PC-3 (cell line): ENCODE data around the gene ADRM1. TPM values are rescaled to one million over a fixed set of nuclear protein-coding genes. Genes with fewer than 3 reads are reported as not detected.

ENCODE experiments used
- ATAC-seq: fragments of 200-7000 bp; cut with Tn5 transposase; 2 replicates; pipeline ENCODE4 v1.9.1; 2020; ENCODE audit warnings: mild to moderate bottlenecking, moderate library complexity
- BruUV-seq: library from RNA; stranded (reverse); fragments of 400-500 nt; replicated peaks from 2 replicates; lab custom pipeline; 2021; lab: Mats Ljungman, UMichigan
- CTCF ChIA-PET: fragments of 300-600 bp; sonication (Branson Sonifier 250); formaldehyde crosslinking; loops from one replicate; lab custom pipeline; 2022; ENCODE audit warnings: antibody characterized with exemption; lab: Charles Lee
- POLR2A ChIA-PET: fragments of 300-600 bp; sonication (Branson Sonifier 250); formaldehyde crosslinking; loops from one replicate; lab custom pipeline; 2022; ENCODE audit warnings: antibody characterized with exemption; ENCODE audit not compliant: unreplicated experiment; lab: Charles Lee
- DNase-seq: peaks from one replicate; pipeline ENCODE4 v3.0.0-alpha.2; 2015
- H2AFZ ChIP-seq: fragments of 300-600 bp; sonication (generic); 2 replicates; pipeline ENCODE4 v1.6.0; 2016; ENCODE audit warnings: antibody characterized with exemption, low read length
- H3F3A ChIP-seq: fragments of 300-600 bp; sonication (generic); one replicate; pipeline ENCODE4 v1.6.0; 2017; ENCODE audit warnings: antibody characterized with exemption, low read length, control low read depth, mild to moderate bottlenecking; ENCODE audit not compliant: unreplicated experiment
- H3K27ac ChIP-seq: fragments of 300-600 bp; sonication (generic); 2 replicates; pipeline ENCODE4 v1.5.1; 2016; ENCODE audit warnings: mild to moderate bottlenecking, low read length
- H3K27me3 ChIP-seq: fragments of 300-600 bp; sonication (generic); 2 replicates; pipeline ENCODE4 v1.6.1; 2016; ENCODE audit warnings: low read length, mixed read lengths
- H3K36me3 ChIP-seq: fragments of 300-600 bp; sonication (generic); 2 replicates; pipeline ENCODE4 v1.6.1; 2016; ENCODE audit warnings: low read depth, mixed run types, low read length, mixed read lengths
- H3K4me1 ChIP-seq: fragments of 300-600 bp; sonication (generic); 2 replicates; pipeline ENCODE4 v1.5.1; 2016; ENCODE audit warnings: low read length; ENCODE audit not compliant: insufficient read depth
- H3K4me2 ChIP-seq: fragments of 300-600 bp; sonication (generic); 2 replicates; pipeline ENCODE4 v1.6.0; 2016; ENCODE audit warnings: low read length
- H3K4me3 ChIP-seq: fragments of 300-600 bp; sonication (generic); 2 replicates; pipeline ENCODE4 v1.5.1; 2016; ENCODE audit warnings: mild to moderate bottlenecking, low read length, mixed read lengths
- H3K79me2 ChIP-seq: fragments of 300-600 bp; sonication (generic); 2 replicates; pipeline ENCODE4 v1.6.1; 2017; ENCODE audit warnings: low read length, mixed read lengths
- H3K9ac ChIP-seq: fragments of 300-600 bp; sonication (generic); 2 replicates; pipeline ENCODE4 v1.6.0; 2016; ENCODE audit warnings: mild to moderate bottlenecking, low read length
- H3K9me2 ChIP-seq: fragments of 300-600 bp; sonication (generic); replicated peaks from 2 replicates; pipeline ENCODE4 v1.6.1; 2016; ENCODE audit warnings: mixed run types, low read length, mixed read lengths
- H3K9me3 ChIP-seq: fragments of 300-600 bp; sonication (generic); 2 replicates; pipeline ENCODE4 v1.6.1; 2016; ENCODE audit warnings: low read length, mixed read lengths
- H4K20me1 ChIP-seq: fragments of 300-600 bp; sonication (generic); 2 replicates; pipeline ENCODE4 v1.6.1; 2016; ENCODE audit warnings: low read length, mixed read lengths
- CTCF ChIP-seq: fragments of 300-600 bp; sonication (generic); conservative IDR thresholded peaks from 2 replicates; pipeline ENCODE4 v1.5.1; 2017; ENCODE audit warnings: antibody characterized with exemption, low read depth, mild to moderate bottlenecking, low read length
- EZH2 ChIP-seq: fragments of 300-600 bp; sonication (generic); IDR thresholded peaks from one replicate; pipeline ENCODE4 v1.6.1; 2017; ENCODE audit warnings: antibody characterized with exemption, mild to moderate bottlenecking, low read length; ENCODE audit not compliant: unreplicated experiment
- EZH2phosphoT487 ChIP-seq: fragments of 300-600 bp; sonication (generic); IDR thresholded peaks from 2 replicates; pipeline ENCODE4 v1.6.1; 2018; ENCODE audit warnings: mild to moderate bottlenecking, antibody characterized with exemption, low read length, borderline replicate concordance
- intact Hi-C: fragments of 100-400 bp; cut with micrococcal nuclease; formaldehyde crosslinking; loops from 2 replicates; pipeline ENCODE4 v1.9.0; 2023
- microRNA-seq: library from miRNA; unstranded; fragments of <30 nt; microRNA quantifications from one replicate; pipeline ENCODE4 v1.1.0, GENCODE V29; 2020; ENCODE audit not compliant: unreplicated experiment
- total RNA-seq: library from RNA; depleted of rRNA; stranded (reverse); fragments of >200 nt; gene quantifications from 2 replicates; pipeline ENCODE4 v1.2.3, GENCODE V29; 2014; rRNA removed

The ADRM1 gene
- total RNA-seq, 1 experiment from 2014 or later, result 374 TPM

- ChIA-PET CTCF (interaction anchor here (0.7 kb wide), 1 partner anchor 25 kb away, joined by 3 read pairs; no protein-coding TSS in a partner anchor), POLR2A (no interaction called here)
- Histone ChIP-seq H4K20me1 (0 out of 2 replicates have a peak, but pooled peaks cover 3% of the 10 kb centered on the region), H3F3A (no peaks in the 10 kb centered on the region), H3K27ac (peak overlapping the region; percentile 93), H3K36me3 (peaks cover 36% of the 10 kb centered on the region; the same call in 1 of the 2 replicates), H3K4me1 (peaks cover 89% of the 10 kb centered on the region), H3K79me2 (peaks cover 89% of the 10 kb centered on the region), H2AFZ (no peak overlapping the region), H3K27me3 (no peaks in the 10 kb centered on the region), H3K9ac (peak overlapping the region; percentile 79), H3K4me3 (peak overlapping the region; percentile 39), H3K9me3 (no peaks in the 10 kb centered on the region), H3K9me2 (no peaks in the 10 kb centered on the region), H3K4me2 (peak overlapping the region; percentile 79)
- intact Hi-C loops, result no loop called here
- no TSS peak for BruUV-seq
- peak; percentile 82 for DNase-seq
- ATAC-seq, result peak; percentile 8
- TF ChIP-seq EZH2, result no peak
- TF ChIP-seq CTCF, result no peak
- no peak for TF ChIP-seq EZH2phosphoT487
These were observed 54.4 kb downstream of the ADRM1 start for GRCh38 chr20:62357187-62357667.

GRCh38 chr20:62357681-62358080 is 54.9 kb downstream of the ADRM1 start:
- Histone ChIP-seq H3K4me3 (peak overlapping the region; percentile 39), H3K9me2 (no peaks in the 10 kb centered on the region), H3K27ac (peak overlapping the region; percentile 93), H3F3A (no peaks in the 10 kb centered on the region), H3K27me3 (no peaks in the 10 kb centered on the region), H3K79me2 (peaks cover 89% of the 10 kb centered on the region), H3K36me3 (peaks cover 37% of the 10 kb centered on the region; the same call in 1 of the 2 replicates), H3K4me2 (peak overlapping the region; percentile 79), H3K9ac (peak overlapping the region; percentile 79), H3K9me3 (no peaks in the 10 kb centered on the region), H3K4me1 (peaks cover 90% of the 10 kb centered on the region), H2AFZ (no peak overlapping the region), H4K20me1 (0 out of 2 replicates have a peak, but pooled peaks cover 7% of the 10 kb centered on the region)
- BruUV-seq, result no TSS peak
- TF ChIP-seq CTCF (no peak), EZH2 (no peak), EZH2phosphoT487 (no peak)
- DNase-seq (no peak), ATAC-seq (no peak)
- POLR2A ChIA-PET, result no interaction called here
- intact Hi-C loops, result no loop called here
- CTCF ChIA-PET, result no interaction called here

Small RNA genes within 50 kb of the gene (microRNA-seq; reads per million reads assigned to microRNA genes)
- gene MIR4758, result 16.5 reads per million, percentile 42 among the genes with 10 or more reads in this experiment

Other genes starting within 250 kb of the ADRM1 start
- gene TAF4, start 237.1 kb upstream of the ADRM1 start, total RNA-seq, result 9.6 and 15.1 TPM in 2 replicates
- 50.1 and 51.8 TPM in 2 replicates for gene LSM14B, start 180.5 kb upstream of the ADRM1 start, total RNA-seq
- gene PSMA7, start 159.6 kb upstream of the ADRM1 start, total RNA-seq, result 751 and 808 TPM in 2 replicates
- 17.9 and 19.1 TPM in 2 replicates for gene SS18L1, start 159.2 kb upstream of the ADRM1 start, total RNA-seq
- 33.9 and 40.5 TPM in 2 replicates for gene MTG2, start 120.0 kb upstream of the ADRM1 start, total RNA-seq
- gene HRH3, start 82.7 kb upstream of the ADRM1 start, total RNA-seq, result not detected in 2 replicates
- 32.5 and 39.7 TPM in 2 replicates for gene OSBPL2, start 64.5 kb upstream of the ADRM1 start, total RNA-seq
- 196 and 308 TPM in 2 replicates for gene LAMA5, start 64.3 kb downstream of the ADRM1 start, total RNA-seq
- 1,250 and 1,945 TPM in 2 replicates for gene RPS21, start 84.1 kb downstream of the ADRM1 start, total RNA-seq
- 12.4 and 13.5 TPM in 2 replicates for gene CABLES2, start 104.3 kb downstream of the ADRM1 start, total RNA-seq
- 9.3 and 9.4 TPM in 2 replicates for gene RBBP8NL, start 124.5 kb downstream of the ADRM1 start, total RNA-seq
- 0.18 and 0.46 TPM in 2 replicates for gene GATA5, start 173.0 kb downstream of the ADRM1 start, total RNA-seq